PC-9 (cell line): ENCODE results near the gene FRMD8.

ENCODE experiments used
- CTCF ChIP-seq: fragments of 200-600 bp; sonication (generic); conservative IDR thresholded peaks from 2 replicates; pipeline ENCODE4 v1.6.1; 2017; ENCODE audit warnings: mixed run types, antibody characterized with exemption, mild to moderate bottlenecking, moderate library complexity
- EZH2 ChIP-seq: fragments of 200-600 bp; sonication (generic); IDR thresholded peaks from 2 replicates; pipeline ENCODE4 v1.8.0; 2017; ENCODE audit warnings: antibody characterized with exemption, low read depth

- TF ChIP-seq EZH2: no peak
- TF ChIP-seq CTCF: no peak
Observed at GRCh38 chr11:65440831-65441499, 54.5 kb downstream of the FRMD8 start.
